Gastroesophageal sphincter (tissue), 2 donors: Measurements from ENCODE around the gene NUBPL.

ENCODE experiments used
- EP300 ChIP-seq: sonication (generic); formaldehyde crosslinking; IDR thresholded peaks from one replicate; pipeline ENCODE4 v1.6.1; 2017; ENCODE audit warnings: antibody characterized with exemption, mild to moderate bottlenecking
- POLR2A ChIP-seq, 2 donors: fragments of 450-650 bp; IDR thresholded peaks; one replicate each; pipeline ENCODE4 v1.6.1; 2017; ENCODE audit warnings: antibody characterized with exemption in 2 of 2, mild to moderate bottlenecking in 2 of 2, moderate library complexity in 1 of 2

DNA sequence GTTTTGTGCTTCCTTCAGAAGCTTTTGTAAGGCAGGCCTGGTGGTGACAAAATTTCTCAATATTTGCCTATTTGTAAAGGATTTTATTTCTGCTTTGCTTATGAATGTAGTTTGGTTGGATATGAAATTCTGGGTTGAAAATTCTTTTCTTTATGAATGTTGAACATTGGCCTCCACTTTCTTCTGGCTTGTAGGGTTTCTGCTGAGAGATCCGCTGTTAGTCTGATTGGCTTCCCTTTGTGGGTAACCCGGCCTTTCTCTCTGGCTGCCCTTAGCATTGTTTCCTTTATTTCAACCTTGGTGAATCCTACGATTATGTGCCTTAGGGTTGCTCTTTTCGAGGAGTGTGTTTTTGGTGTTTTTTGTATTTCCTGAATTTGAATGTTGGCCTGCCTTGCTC is 58.2 kb downstream of the NUBPL start:
- TF ChIP-seq POLR2A (IDR thresholded peaks at IDR 0.05), result no peak
- TF ChIP-seq EP300, result no peak
